NCI-H69 (cell line): ENCODE measurements around the gene ZNRF3.
"Not testable (repeated sequence)": the region's sequence is repeated elsewhere in the genome, so short reads cannot be mapped to it uniquely, and the experiment has no call there.

Experiments used
- DNase-seq: peaks from one replicate; lab custom pipeline; 2025; lab: John Stamatoyannopoulos, UW

Gene ZNRF3

GRCh38 chr22:29065468-29066190 lies 182.3 kb downstream of the ZNRF3 start:
- DNase-seq: no peak

- DNase-seq: no peak
Measured at GRCh38 chr22:29069463-29069862, 186.1 kb downstream of the ZNRF3 start.

- DNase-seq: no peak
Measured at GRCh38 chr22:29070490-29070889, 187.1 kb downstream of the ZNRF3 start.

GRCh38 chr22:29071261-29072045 lies 188.1 kb downstream of the ZNRF3 start:
- DNase-seq: peak; percentile 82

GRCh38 chr22:29072193-29072978 lies 189.0 kb downstream of the ZNRF3 start:
- DNase-seq: peak; percentile 93

- no peak for DNase-seq
Measured at GRCh38 chr22:29072979-29073617, 189.7 kb downstream of the ZNRF3 start, which contains the start of gene KREMEN1. KREMEN1 (plus strand) TSS chr22:29073035; CDS start chr22:29073131, 96 bp downstream.

GRCh38 chr22:29073618-29074275 lies 190.4 kb downstream of the ZNRF3 start:
- peak; percentile 79 for DNase-seq

GRCh38 chr22:29074276-29074772 lies 191.0 kb downstream of the ZNRF3 start:
- DNase-seq: peak; percentile 64

- DNase-seq: peak; percentile 73
Measured at GRCh38 chr22:29078036-29078868, 194.9 kb downstream of the ZNRF3 start.

- DNase-seq: peak; percentile 60
Measured at GRCh38 chr22:29078869-29079207, 195.5 kb downstream of the ZNRF3 start.

- DNase-seq: peak; percentile 99
Measured at GRCh38 chr22:29079218-29079901, 196.0 kb downstream of the ZNRF3 start.

- peak; percentile 98 for DNase-seq
Measured at GRCh38 chr22:29080106-29080975, 197.0 kb downstream of the ZNRF3 start.

- peak; percentile 49 for DNase-seq
Measured at GRCh38 chr22:29081517-29082236, 198.3 kb downstream of the ZNRF3 start.

- DNase-seq: no peak
Measured at GRCh38 chr22:29082826-29083545, 199.6 kb downstream of the ZNRF3 start.

GRCh38 chr22:29083576-29083932 lies 200.2 kb downstream of the ZNRF3 start:
- not testable (repeated sequence) for DNase-seq

GRCh38 chr22:29083933-29084591 lies 200.7 kb downstream of the ZNRF3 start:
- DNase-seq: no peak

GRCh38 chr22:29087012-29087411 lies 203.6 kb downstream of the ZNRF3 start:
- no peak for DNase-seq
